Measurements from ENCODE around the gene FSIP1.
A peak's percentile ranks its signal among the peaks of the same experiment; 100 is the strongest.

FSIP1 gene

DNA sequence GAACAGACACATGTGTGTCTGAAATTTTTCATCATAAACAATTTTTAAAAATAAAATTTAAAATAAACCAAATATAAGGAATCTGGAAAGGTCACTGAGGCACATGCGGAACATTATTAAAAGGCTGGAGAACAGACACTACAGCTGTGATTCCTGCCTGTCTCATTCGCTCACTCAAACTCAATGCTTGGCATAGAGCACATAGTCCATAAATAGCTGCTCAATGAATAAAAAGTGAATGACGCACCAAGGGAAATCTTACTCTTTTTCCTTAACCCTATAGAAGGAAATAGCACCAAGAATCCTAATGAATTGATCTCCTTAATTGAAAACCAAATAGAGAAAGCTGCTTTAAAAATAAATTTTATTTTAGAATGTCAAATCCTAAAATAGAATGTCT is 98.4 kb downstream of the FSIP1 start:
- DNase-seq (ENCODE audit: low read depth), result no peak

GRCh38 chr15:39682366-39682765 is 100.3 kb downstream of the FSIP1 start:
- DNase-seq (ENCODE audit: low read depth), result no peak

- no peak for DNase-seq (ENCODE audit: low read depth)
Observed at GRCh38 chr15:39680868-39681267, 101.8 kb downstream of the FSIP1 start.

DNA sequence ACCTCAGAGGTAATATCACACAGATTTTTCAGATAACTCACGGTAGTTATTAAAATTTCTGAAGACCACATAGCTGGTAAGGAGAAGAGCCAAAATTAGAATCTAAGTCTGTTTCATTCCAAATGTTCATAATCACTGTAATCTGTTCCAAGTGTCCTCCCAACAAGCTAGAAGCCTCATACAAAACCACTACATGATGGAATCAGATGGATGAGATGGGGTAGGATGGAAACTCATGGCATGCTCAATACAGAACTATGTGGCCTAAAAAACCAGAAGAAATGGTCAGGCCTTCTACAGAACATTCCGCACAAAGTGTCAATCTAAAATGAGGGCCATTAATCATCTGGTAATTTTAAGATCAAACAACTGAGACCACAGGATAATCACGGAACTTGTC is 110.0 kb downstream of the FSIP1 start:
- no peak for DNase-seq (ENCODE audit: low read depth)

- no peak for DNase-seq (ENCODE audit: low read depth)
Observed at GRCh38 chr15:39672184-39672583, 110.5 kb downstream of the FSIP1 start.

DNA sequence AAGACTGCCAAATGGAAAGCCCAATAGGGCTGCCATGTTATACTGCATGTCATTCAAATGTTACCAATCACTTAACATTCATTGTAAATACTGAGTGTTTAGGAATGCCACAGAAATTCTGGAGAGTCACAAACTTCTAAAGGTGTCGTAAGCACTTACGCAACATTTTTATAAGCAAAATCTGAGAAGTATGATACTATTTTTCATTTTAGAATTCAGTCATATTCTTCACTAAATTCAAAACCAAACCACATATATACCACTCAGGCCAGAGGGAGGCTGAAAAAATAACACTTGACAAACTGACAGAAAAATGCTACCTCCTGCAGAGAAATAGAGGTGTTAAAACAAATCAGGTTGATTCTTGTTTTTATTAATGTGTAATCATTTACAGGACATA is 112.0 kb downstream of the FSIP1 start:
- DNase-seq (ENCODE audit: low read depth), result no peak

GRCh38 chr15:39669661-39670060 is 113.0 kb downstream of the FSIP1 start:
- DNase-seq (ENCODE audit: low read depth), result no peak

DNA sequence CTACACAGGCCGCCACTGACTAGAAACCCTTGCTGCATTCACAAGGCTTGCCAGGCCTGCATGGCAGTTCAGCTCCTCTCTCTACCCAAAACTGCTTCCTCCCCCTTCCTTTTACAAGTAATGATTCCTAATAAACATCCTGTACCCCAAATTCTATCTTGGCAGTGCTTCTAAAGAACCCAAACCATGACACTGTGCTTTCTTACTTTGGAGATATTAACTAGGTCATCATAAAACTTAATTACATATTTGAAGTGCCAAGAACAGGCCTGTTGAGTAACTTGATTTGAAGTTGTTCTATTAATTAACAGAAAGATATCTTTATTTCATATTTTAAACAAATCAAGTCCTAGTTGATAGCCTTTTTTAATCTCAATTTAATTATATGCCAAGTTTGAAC is 113.4 kb downstream of the FSIP1 start:
- no peak for DNase-seq (ENCODE audit: low read depth)

DNA sequence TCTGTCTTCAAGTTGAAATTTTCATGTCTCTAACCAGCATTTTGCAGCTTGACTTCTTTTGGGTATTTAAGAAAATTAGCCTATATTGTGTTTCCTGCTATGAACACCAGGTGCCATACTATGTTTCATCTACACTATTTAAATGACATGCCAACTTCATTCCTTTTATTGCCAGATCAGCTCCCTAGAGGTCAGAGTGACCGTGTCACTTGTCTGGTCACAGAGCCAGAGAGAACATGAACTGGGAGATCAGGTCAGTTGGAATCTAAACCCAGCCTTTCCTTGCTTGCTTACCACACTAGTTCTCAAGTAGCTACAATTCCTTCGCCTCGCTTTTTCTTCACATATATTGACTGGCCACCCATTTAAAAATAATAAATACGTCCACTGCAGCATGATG is 114.2 kb downstream of the FSIP1 start:
- no peak for DNase-seq (ENCODE audit: low read depth)

- DNase-seq (ENCODE audit: low read depth), result no peak
Observed at GRCh38 chr15:39667382-39668127, 115.1 kb downstream of the FSIP1 start.

DNA sequence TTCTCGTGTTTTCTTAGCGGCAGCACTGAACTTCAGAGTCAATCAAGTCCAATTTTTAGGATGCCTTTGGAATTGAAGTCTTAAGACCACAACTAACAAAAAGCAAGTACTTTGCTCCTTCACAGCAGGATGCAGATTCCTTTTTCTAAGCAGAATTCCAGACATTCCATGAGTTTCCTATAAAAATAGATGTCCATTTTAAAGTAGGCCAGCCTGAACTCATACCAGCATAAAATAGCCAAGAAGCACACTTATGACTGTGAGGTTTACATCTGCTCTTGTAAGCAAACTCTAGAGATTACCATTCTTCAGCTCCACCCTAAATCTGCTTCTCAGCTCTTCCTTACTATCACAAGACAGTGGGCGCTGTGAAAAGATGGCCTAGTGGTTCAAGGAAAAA is 116.0 kb downstream of the FSIP1 start:
- peak; percentile 51 for DNase-seq (ENCODE audit: low read depth)

GRCh38 chr15:39665629-39666250 is 116.9 kb downstream of the FSIP1 start:
- no peak for DNase-seq (ENCODE audit: low read depth)

DNA sequence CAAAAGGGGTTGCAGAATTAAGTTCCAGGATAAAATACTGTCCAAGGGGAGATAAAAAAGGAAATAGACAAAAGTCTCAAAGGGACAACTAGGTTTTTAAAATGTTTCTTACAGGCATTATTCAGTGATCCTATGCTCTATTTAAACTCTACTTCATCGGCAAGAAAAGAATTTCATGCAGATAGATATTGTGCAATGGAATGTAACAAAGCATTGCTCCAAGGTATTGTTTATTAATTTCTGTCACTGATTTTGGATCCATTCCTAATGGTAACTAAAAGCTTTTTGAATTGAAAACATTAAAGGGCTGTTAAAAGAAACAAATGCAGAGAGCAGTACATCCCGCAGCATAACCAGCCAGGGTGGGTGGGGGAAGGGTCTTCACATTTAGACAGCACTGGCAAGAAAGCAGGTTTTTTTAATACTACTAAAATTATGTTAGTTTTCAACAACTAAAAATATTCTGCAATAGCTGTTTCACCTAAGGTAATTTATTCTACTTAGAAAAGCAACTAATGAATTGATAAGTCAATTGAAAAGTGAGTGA is 118.9 kb downstream of the FSIP1 start:
- DNase-seq (ENCODE audit: low read depth), result no peak

DNA sequence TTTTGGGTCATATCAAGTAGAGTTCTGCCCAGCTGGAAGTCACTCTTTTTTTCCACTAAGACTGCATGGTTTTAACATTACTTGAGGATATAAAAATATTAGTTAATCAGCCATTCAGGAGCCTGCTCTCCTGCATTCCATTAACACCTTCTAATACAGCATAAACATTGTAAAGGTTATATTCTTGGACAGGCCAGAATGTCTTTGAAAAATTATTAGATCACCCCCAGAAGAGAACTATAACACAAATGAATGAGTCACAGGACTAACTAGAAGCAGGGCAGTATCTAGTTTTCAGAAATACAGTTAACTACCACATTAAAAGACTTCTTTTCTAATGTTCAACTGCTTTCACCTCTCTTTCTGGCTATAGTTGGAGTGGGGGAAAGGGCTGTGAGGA is 120.9 kb downstream of the FSIP1 start:
- DNase-seq (ENCODE audit: low read depth), result no peak

DNA sequence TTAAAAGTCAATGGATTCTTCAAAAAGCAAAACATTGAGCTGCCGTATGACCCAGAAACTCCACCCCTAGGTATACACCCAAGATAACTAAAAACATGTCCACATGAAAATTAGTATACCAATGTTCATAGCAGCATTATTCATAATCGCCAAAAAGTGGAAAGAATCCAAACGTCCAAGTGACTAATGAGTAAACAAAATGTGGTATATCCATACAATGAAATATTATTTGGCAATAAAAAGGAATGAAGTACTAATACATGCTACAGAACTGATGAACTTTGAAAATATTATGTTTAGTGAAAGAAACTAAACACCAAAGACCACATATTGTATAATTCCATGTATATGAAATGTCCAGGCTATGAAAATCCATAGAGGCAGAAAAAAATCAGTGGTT is 123.9 kb downstream of the FSIP1 start:
- no peak for DNase-seq (ENCODE audit: low read depth)

DNA sequence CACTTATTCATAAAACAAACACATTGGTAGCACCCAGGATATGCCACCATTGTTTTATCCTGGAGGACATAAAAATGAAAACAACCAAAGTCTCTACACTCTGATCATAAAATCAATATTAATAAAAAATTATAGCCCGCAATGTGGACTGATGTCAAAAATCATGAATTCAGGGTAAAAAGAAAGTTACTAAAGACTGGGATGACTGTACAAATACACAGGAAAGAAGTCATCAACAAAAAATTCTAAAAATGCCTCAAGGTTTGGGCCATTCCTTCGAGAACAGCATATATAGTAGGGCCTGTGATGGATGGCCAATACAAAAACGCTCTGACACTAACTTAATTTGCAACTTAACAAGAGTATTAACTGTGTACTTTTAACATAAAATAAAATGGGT is 125.0 kb downstream of the FSIP1 start:
- no peak for DNase-seq (ENCODE audit: low read depth)

GRCh38 chr15:39657181-39657580 is 125.5 kb downstream of the FSIP1 start:
- DNase-seq (ENCODE audit: low read depth), result no peak

- DNase-seq (ENCODE audit: low read depth), result no peak
Observed at GRCh38 chr15:39654304-39654703, 128.3 kb downstream of the FSIP1 start.

DNA sequence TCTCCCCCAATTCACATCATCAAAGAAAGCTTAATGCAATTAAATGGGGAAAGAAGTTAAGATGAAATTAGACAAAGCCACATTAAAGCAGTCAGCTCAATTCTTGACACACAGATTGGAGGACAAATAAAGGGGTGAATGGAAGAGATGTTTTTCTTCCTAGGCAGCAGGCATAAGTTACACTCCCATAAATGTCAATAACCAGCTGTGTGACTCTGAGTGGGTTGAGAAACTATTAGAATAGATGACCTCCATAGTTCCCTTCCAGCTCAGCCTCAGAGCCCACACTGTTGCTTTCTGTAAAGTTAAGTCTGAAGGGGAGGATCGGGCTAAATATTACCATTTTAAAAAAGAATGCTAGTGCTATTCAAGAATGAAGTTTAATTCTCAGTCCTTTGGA is 130.8 kb downstream of the FSIP1 start:
- DNase-seq (ENCODE audit: low read depth), result no peak

GRCh38 chr15:39651295-39651694 is 131.3 kb downstream of the FSIP1 start:
- DNase-seq (ENCODE audit: low read depth), result no peak

GRCh38 chr15:39649757-39650156 is 132.9 kb downstream of the FSIP1 start:
- no peak for DNase-seq (ENCODE audit: low read depth)

GRCh38 chr15:39646425-39646824 is 136.2 kb downstream of the FSIP1 start:
- no peak for DNase-seq (ENCODE audit: low read depth)

- no peak for DNase-seq (ENCODE audit: low read depth)
Observed at GRCh38 chr15:39645976-39646257, 136.7 kb downstream of the FSIP1 start.

Data from non-pigmented ciliary epithelial cell (primary cell).